A549 (cell line): ENCODE measurements around the gene PORCN. TPM values are rescaled to one million over a fixed set of nuclear protein-coding genes. Genes with fewer than 3 reads are reported as not detected.

Experiments used
- ATAC-seq, 2 experiments: fragments of 200-7000 bp in 1 of 2; fragments of >200 bp in 1 of 2; cut with Nextera tagmentation in 1 of 2; cut with Tn5 transposase in 1 of 2; 3 replicates each; pipeline versions ENCODE4 v1.8.0 to v1.9.1; 2018 to 2020; ENCODE audit warnings: mild to moderate bottlenecking in 1 of 2, moderate library complexity in 1 of 2
- CTCF ChIA-PET: fragments of 300-600 bp; sonication (Branson Sonifier 250); formaldehyde crosslinking; extraction: SDS; loops from one replicate; lab custom pipeline; 2021; ENCODE audit warnings: antibody characterized with exemption, inconsistent platforms; lab: Yijun Ruan, JAX
- POLR2A ChIA-PET: fragments of 350-600 bp; formaldehyde crosslinking; extraction: SDS; loops from one replicate; lab custom pipeline; 2021; ENCODE audit warnings: antibody characterized with exemption, inconsistent platforms; lab: Yijun Ruan, JAX
- DNase-seq, 2 experiments: peaks; one replicate each; pipeline versions ENCODE4 v3.0.0 to v3.0.0-alpha.2; 2011 to 2016; ENCODE audit warnings: low read depth in 1 of 2, low spot score in 1 of 2
- FAIRE-seq: peaks from 2 replicates; lab custom pipeline; 2011; peaks lifted over from hg19 to GRCh38; lab: Jason Lieb, UNC
- H3K27ac ChIP-seq, 2 experiments: fragments of >200 bp; sonication (Bioruptor Twin); formaldehyde crosslinking; 3 replicates each; pipeline ENCODE4 v1.5.1; 2016 to 2017
- H3K4me1 ChIP-seq: fragments of >200 bp; sonication (Bioruptor Twin); formaldehyde crosslinking; 3 replicates; pipeline ENCODE4 v1.6.1; 2016
- H3K4me2 ChIP-seq: fragments of >200 bp; sonication (Bioruptor Twin); formaldehyde crosslinking; 3 replicates; pipeline ENCODE4 v1.6.1; 2016
- H3K4me3 ChIP-seq: fragments of >200 bp; sonication (Bioruptor Twin); formaldehyde crosslinking; 3 replicates; pipeline ENCODE4 v1.5.1; 2016
- H3K9me3 ChIP-seq: fragments of >200 bp; sonication (Bioruptor Twin); formaldehyde crosslinking; 3 replicates; pipeline ENCODE4 v1.6.1; 2016
- ATOH8 ChIP-seq: fragments of 250-450 bp; sonication (Bioruptor Pico); IDR thresholded peaks from 2 replicates; pipeline ENCODE4 v1.5.0; 2020; ENCODE audit warnings: low read depth, mild to moderate bottlenecking, moderate library complexity
- BCL3 ChIP-seq: fragments of >200 bp; sonication (Bioruptor Twin); formaldehyde crosslinking; IDR thresholded peaks from 3 replicates; pipeline ENCODE4 v1.6.1; 2016
- CBX8 ChIP-seq: fragments of 200-600 bp; sonication (generic); IDR thresholded peaks from 2 replicates; pipeline ENCODE4 v1.6.1; 2016
- EHF ChIP-seq: fragments of 250-450 bp; sonication (Bioruptor Pico); IDR thresholded peaks from 2 replicates; pipeline ENCODE4 v1.5.0; 2020; ENCODE audit warnings: mild to moderate bottlenecking
- EHMT2 ChIP-seq: fragments of 200-600 bp; sonication (generic); IDR thresholded peaks from 2 replicates; pipeline ENCODE4 v1.6.1; 2016; ENCODE audit warnings: antibody characterized with exemption, low read depth, mild to moderate bottlenecking, moderate library complexity
- EP300 ChIP-seq, 2 experiments: fragments of >200 bp; sonication (Bioruptor Twin); formaldehyde crosslinking; IDR thresholded peaks; 2 replicates in 1 of 2; 3 replicates in 1 of 2; pipeline ENCODE4 v1.6.1; 2016 to 2017
- ESRRA ChIP-seq: fragments of 150-350 bp; IDR thresholded peaks from 2 replicates; pipeline ENCODE4 v1.6.1; 2014; ENCODE audit warnings: mild to moderate bottlenecking, low read length, borderline replicate concordance
- FOSL2 ChIP-seq, 2 experiments: fragments of 450-650 bp in 1 of 2; fragments of >200 bp in 1 of 2; sonication (Bioruptor Twin) in 1 of 2; formaldehyde crosslinking; IDR thresholded peaks; 2 replicates each; pipeline versions ENCODE4 v1.5.0 to v1.6.1; 2016 to 2020; ENCODE audit warnings: mild to moderate bottlenecking in 1 of 2, moderate library complexity in 1 of 2
- GATA3 ChIP-seq: IDR thresholded peaks from 2 replicates; pipeline ENCODE4 v1.6.1; 2012; ENCODE audit warnings: borderline replicate concordance
- HOXB13 ChIP-seq: fragments of 250-450 bp; sonication (Bioruptor Pico); IDR thresholded peaks from 2 replicates; pipeline ENCODE4 v1.5.0; 2020; ENCODE audit warnings: low read depth, mild to moderate bottlenecking, moderate library complexity
- KDM5A ChIP-seq: fragments of 200-600 bp; sonication (generic); IDR thresholded peaks from 2 replicates; pipeline ENCODE4 v1.6.1; 2016; ENCODE audit warnings: antibody characterized with exemption, mild to moderate bottlenecking
- MYC ChIP-seq: IDR thresholded peaks from 2 replicates; pipeline ENCODE4 v1.6.1; 2012; ENCODE audit warnings: mild to moderate bottlenecking, inconsistent platforms, low read length, improper control_type of control experiment, borderline replicate concordance
- NPAS2 ChIP-seq: fragments of 250-450 bp; sonication (Bioruptor Pico); IDR thresholded peaks from 2 replicates; pipeline ENCODE4 v1.8.0; 2022; ENCODE audit warnings: mild to moderate bottlenecking, moderate library complexity, borderline replicate concordance
- NR3C1 ChIP-seq: fragments of >200 bp; sonication (Bioruptor Twin); formaldehyde crosslinking; IDR thresholded peaks from 3 replicates; pipeline ENCODE4 v1.6.1; 2017
- POLR2AphosphoS2 ChIP-seq: conservative IDR thresholded peaks from 2 replicates; pipeline ENCODE4 v1.6.1; 2012; ENCODE audit warnings: low read length, improper control_type of control experiment, inconsistent platforms
- RAD21 ChIP-seq, 2 experiments: fragments of >200 bp in 1 of 2; sonication (Bioruptor Twin) in 1 of 2; formaldehyde crosslinking in 1 of 2; IDR thresholded peaks in 1 of 2; conservative IDR thresholded peaks in 1 of 2; 2 replicates in 1 of 2; 3 replicates in 1 of 2; pipeline ENCODE4 v1.6.1; 2012 to 2018; ENCODE audit warnings: inconsistent platforms in 1 of 2
- RFX5 ChIP-seq: fragments of 450-650 bp; IDR thresholded peaks from 2 replicates; pipeline ENCODE4 v1.7.1; 2014; ENCODE audit warnings: antibody characterized with exemption, mild to moderate bottlenecking, moderate library complexity
- ZSCAN20 ChIP-seq: fragments of 250-450 bp; sonication (Bioruptor Pico); IDR thresholded peaks from 2 replicates; pipeline ENCODE4 v1.8.0; 2022; ENCODE audit warnings: mild to moderate bottlenecking, moderate library complexity
- WGBS: methylation state at CpG from one replicate; pipeline ENCODE4 v1.1.6; 2017; ENCODE audit errors: missing lambda C conversion rate; 5-methylcytosine and 5-hydroxymethylcytosine counted together
- polyA plus RNA-seq, 4 experiments: library from polyadenylated mRNA; depleted of rRNA in 3 of 4; stranded (reverse); fragments of >200 nt; fragmentation: RNase III in 1 of 4; extraction: RNeasy Plus Mini Kit Qiagen cat#74134 plus additional on column Dnase treatment in 1 of 4; gene quantifications; 2 replicates in 3 of 4; 3 replicates in 1 of 4; pipeline ENCODE4 v1.2.3, GENCODE V29; 2011 to 2017
- TF ChIP-seq, protein P1 (sequence below): IDR thresholded peaks from 2 replicates; pipeline ENCODE4 v1.6.1; 2012; ENCODE audit warnings: low read depth, borderline replicate concordance
- TF ChIP-seq, protein P2 (sequence below): IDR thresholded peaks from 2 replicates; pipeline ENCODE4 v1.6.1; 2012
- TF ChIP-seq, protein P3 (sequence below): fragments of >200 bp; sonication (Bioruptor Twin); formaldehyde crosslinking; IDR thresholded peaks from 2 replicates; pipeline ENCODE4 v1.6.1; 2016

The PORCN gene
- polyA plus RNA-seq, 2 of the 4 experiments (the other 2 are of a cell fraction) = 9.4 to 18.6 TPM

GRCh38 chrX:48507246-48507645, 1.5 kb upstream of the PORCN start (continued):
- TF ChIP-seq ATOH8 (no peak), FOSL2 (IDR thresholded peaks at IDR 0.05) (no peak), FOSL2 (CRISPR knock-in tag; IDR thresholded peaks at IDR 0.05) (no peak), MYC (no peak), ESRRA (no peak), RFX5 (no peak), NR3C1 (no peak), NPAS2 (no peak), CBX8 (no peak), KDM5A (no peak), EHMT2 (no peak), BCL3 (no peak), POLR2AphosphoS2 (no peak)
- TF ChIP-seq, protein P1, sequence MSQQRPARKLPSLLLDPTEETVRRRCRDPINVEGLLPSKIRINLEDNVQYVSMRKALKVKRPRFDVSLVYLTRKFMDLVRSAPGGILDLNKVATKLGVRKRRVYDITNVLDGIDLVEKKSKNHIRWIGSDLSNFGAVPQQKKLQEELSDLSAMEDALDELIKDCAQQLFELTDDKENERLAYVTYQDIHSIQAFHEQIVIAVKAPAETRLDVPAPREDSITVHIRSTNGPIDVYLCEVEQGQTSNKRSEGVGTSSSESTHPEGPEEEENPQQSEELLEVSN = no peak

DNA sequence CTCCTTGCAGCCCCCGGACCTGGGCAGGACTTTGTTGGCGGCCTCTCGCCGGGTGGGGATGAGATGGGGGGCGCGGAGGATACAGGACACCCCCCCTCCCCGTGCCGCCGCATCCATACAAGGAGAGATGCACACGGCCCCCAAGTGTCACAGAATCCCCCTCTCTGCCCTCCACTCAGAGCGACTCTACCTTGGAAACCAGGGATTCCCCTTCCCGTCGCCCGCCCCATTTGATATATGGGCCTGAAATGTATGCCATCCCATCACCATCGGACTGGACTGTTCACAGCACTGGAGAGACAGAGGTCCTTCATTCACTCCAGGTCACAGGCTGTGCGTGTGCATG, 426 bp downstream of the PORCN start:
- TF ChIP-seq HOXB13 (CRISPR knock-in tag) (no peak), EP300 (IDR thresholded peaks at IDR 0.05) (no peak), ZSCAN20 (CRISPR knock-in tag) (no peak), GATA3 (no peak), RAD21 (conservative IDR thresholded peaks at IDR 0.05 in 1 of 2, IDR thresholded peaks at IDR 0.05 in 1 of 2) (no peak)
- TF ChIP-seq, protein P2, sequence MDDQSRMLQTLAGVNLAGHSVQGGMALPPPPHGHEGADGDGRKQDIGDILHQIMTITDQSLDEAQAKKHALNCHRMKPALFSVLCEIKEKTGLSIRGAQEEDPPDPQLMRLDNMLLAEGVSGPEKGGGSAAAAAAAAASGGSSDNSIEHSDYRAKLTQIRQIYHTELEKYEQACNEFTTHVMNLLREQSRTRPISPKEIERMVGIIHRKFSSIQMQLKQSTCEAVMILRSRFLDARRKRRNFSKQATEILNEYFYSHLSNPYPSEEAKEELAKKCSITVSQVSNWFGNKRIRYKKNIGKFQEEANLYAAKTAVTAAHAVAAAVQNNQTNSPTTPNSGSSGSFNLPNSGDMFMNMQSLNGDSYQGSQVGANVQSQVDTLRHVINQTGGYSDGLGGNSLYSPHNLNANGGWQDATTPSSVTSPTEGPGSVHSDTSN = no peak
- TF ChIP-seq, protein P3, sequence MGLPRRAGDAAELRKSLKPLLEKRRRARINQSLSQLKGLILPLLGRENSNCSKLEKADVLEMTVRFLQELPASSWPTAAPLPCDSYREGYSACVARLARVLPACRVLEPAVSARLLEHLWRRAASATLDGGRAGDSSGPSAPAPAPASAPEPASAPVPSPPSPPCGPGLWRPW = no peak
- TF ChIP-seq, all 56 proteins: peak for 0
- no peak for FAIRE-seq
- POLR2A ChIA-PET = no interaction called here
- peak overlapping the region; percentile 81 for H3K4me3 ChIP-seq
- peak overlapping the region; percentile 89 to 95 for H3K27ac ChIP-seq
- CTCF ChIA-PET = interaction anchor here (0.6 to 2.3 kb wide), 2 partner anchors 35 to 69 kb away, joined by 3 to 7 read pairs; no protein-coding TSS in a partner anchor
- ATAC-seq = peak; percentile 14 to 41; a peak in 4 of 6 replicates
- H3K4me2 ChIP-seq = peak overlapping the region; percentile 82
- H3K4me1 ChIP-seq = peaks cover 12% of the 10 kb centered on the region; the same call in 1 of the 3 replicates
- no peak for DNase-seq
- WGBS = 20% methylated on average over 7 of the region's 16 CpGs
- H3K9me3 ChIP-seq = no peaks in the 10 kb centered on the region

DNA sequence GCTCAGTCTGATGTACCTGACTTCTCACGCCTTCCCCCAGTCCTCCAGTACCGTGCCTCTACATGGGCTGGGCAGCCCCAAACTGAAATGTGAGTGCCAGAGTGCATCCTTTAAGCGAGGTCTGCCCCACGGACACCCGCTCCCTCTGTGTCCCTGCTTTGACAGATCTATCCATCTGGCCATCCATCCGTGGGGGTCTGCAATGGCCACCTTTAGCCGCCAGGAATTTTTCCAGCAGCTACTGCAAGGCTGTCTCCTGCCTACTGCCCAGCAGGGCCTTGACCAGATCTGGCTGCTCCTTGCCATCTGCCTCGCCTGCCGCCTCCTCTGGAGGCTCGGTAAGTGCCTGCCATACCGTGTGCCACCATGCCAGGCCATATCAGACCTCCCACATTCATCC, 827 bp downstream of the PORCN start:
- no peak for TF ChIP-seq EHF (CRISPR knock-in tag)
- TF ChIP-seq, all 56 proteins: peak for 0
- POLR2A ChIA-PET = no interaction called here
- Histone ChIP-seq H3K9me3 (no peaks in the 10 kb centered on the region), H3K27ac (peak overlapping the region; percentile 89 to 95; a peak in 5 of 6 replicates), H3K4me2 (peak overlapping the region; percentile 82), H3K4me3 (peak overlapping the region; percentile 81), H3K4me1 (peaks cover 12% of the 10 kb centered on the region; the same call in 1 of the 3 replicates)
- no peak for FAIRE-seq
- WGBS = 93% methylated on average over 11 of the region's 11 CpGs
- DNase-seq = no peak
- ATAC-seq = no peak; a peak in 1 of 6 replicates
- CTCF ChIA-PET = interaction anchor here (2.3 kb wide), 1 partner anchor 35 kb away, joined by 7 read pairs; no protein-coding TSS in a partner anchor
